ENCODE data around the gene CYP2A7.

The CYP2A7 gene

GRCh38 chr19:40921005-40921897 lies 39.2 kb upstream of the CYP2A7 start:
- no peaks in the 10 kb centered on the region for H3K9me3 ChIP-seq (ENCODE audit: control insufficient read depth, insufficient read depth, low read depth, low read length)
- H3K27ac ChIP-seq (ENCODE audit: extremely low read depth, low read depth, low read length), result peak overlapping the region; percentile 76
- POLR2A ChIA-PET, result interaction anchor here (0.6 to 1.4 kb wide), 8 partner anchors 23 to 224 kb away, joined by 3 to 7 read pairs (median 4); partner anchors contain the start of genes ACTMAP and RAB4B
- H3K4me1 ChIP-seq (ENCODE audit: control insufficient read depth, insufficient read depth, low read length), result peaks cover 22% of the 10 kb centered on the region
- no peak overlapping the region for H3K4me3 ChIP-seq (ENCODE audit: low read depth, low read length)
- CTCF ChIA-PET, result interaction anchor here (0.6 to 6.3 kb wide), 6 partner anchors 8 to 258 kb away, joined by 3 to 36 read pairs (median 4); no protein-coding TSS in a partner anchor
- H3K36me3 ChIP-seq (ENCODE audit: control insufficient read depth in 2 of 2, insufficient read depth in 1 of 2, low read length in 2 of 2), result no peaks in the 10 kb centered on the region
- TF ChIP-seq HIC1 (tag by site-specific recombination; IDR thresholded peaks at IDR 0.05), result peak; percentile 84; the same call in 1 of the 2 replicates
- peak; percentile 93 for TF ChIP-seq IKZF3 (tag by site-specific recombination; IDR thresholded peaks at IDR 0.05)
- TF ChIP-seq ZNF830 (tag by site-specific recombination; IDR thresholded peaks at IDR 0.05; ENCODE audit: low read depth), result no peak
- TF ChIP-seq RBAK (tag by site-specific recombination; IDR thresholded peaks at IDR 0.05), result peak; percentile 54; the same call in 1 of the 2 replicates
- TF ChIP-seq AEBP2 (tag by site-specific recombination; IDR thresholded peaks at IDR 0.05; ENCODE audit: borderline replicate concordance), result peak; percentile 56; the same call in 1 of the 2 replicates
- TF ChIP-seq GLI2 (tag by site-specific recombination; IDR thresholded peaks at IDR 0.05; ENCODE audit: borderline replicate concordance, low read depth), result peak; percentile 99
- no peak for TF ChIP-seq ZBTB49 (tag by site-specific recombination; IDR thresholded peaks at IDR 0.05; ENCODE audit: low read depth)
- peak; percentile 90; the same call in 1 of the 2 replicates for TF ChIP-seq ZNF664 (tag by site-specific recombination; IDR thresholded peaks at IDR 0.05)
- TF ChIP-seq ZNF555 (tag by site-specific recombination; conservative IDR thresholded peaks at IDR 0.05), result no peak
- TF ChIP-seq ZNF626 (tag by site-specific recombination; IDR thresholded peaks at IDR 0.05), result no peak
- no peak for TF ChIP-seq ZBTB6 (tag by site-specific recombination; IDR thresholded peaks at IDR 0.05)
- TF ChIP-seq ZNF202 (tag by site-specific recombination; IDR thresholded peaks at IDR 0.05; ENCODE audit: borderline replicate concordance), result no peak
- TF ChIP-seq YY2 (tag by site-specific recombination; IDR thresholded peaks at IDR 0.05), result 0 out of 2 replicates have a peak, but pooled peaks have one; percentile 25
- TF ChIP-seq ZNF324 (tag by site-specific recombination; IDR thresholded peaks at IDR 0.05), result peak; percentile 99
- peak; percentile 68; the same call in 1 of the 2 replicates for TF ChIP-seq ZNF223 (tag by site-specific recombination; IDR thresholded peaks at IDR 0.05)
- no peak for TF ChIP-seq ZNF354C (tag by site-specific recombination; IDR thresholded peaks at IDR 0.05; ENCODE audit: borderline replicate concordance, low read depth)
- TF ChIP-seq, protein P1, sequence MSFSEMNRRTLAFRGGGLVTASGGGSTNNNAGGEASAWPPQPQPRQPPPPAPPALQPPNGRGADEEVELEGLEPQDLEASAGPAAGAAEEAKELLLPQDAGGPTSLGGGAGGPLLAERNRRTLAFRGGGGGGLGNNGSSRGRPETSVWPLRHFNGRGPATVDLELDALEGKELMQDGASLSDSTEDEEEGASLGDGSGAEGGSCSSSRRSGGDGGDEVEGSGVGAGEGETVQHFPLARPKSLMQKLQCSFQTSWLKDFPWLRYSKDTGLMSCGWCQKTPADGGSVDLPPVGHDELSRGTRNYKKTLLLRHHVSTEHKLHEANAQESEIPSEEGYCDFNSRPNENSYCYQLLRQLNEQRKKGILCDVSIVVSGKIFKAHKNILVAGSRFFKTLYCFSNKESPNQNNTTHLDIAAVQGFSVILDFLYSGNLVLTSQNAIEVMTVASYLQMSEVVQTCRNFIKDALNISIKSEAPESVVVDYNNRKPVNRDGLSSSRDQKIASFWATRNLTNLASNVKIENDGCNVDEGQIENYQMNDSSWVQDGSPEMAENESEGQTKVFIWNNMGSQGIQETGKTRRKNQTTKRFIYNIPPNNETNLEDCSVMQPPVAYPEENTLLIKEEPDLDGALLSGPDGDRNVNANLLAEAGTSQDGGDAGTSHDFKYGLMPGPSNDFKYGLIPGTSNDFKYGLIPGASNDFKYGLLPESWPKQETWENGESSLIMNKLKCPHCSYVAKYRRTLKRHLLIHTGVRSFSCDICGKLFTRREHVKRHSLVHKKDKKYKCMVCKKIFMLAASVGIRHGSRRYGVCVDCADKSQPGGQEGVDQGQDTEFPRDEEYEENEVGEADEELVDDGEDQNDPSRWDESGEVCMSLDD (tag by site-specific recombination; IDR thresholded peaks at IDR 0.05), result peak; percentile 76
- 0 out of 2 replicates have a peak, but pooled peaks have one; percentile 37 for TF ChIP-seq ZNF214 (tag by site-specific recombination; IDR thresholded peaks at IDR 0.05; ENCODE audit: borderline replicate concordance)
- TF ChIP-seq MYNN (tag by site-specific recombination; IDR thresholded peaks at IDR 0.05; ENCODE audit: borderline replicate concordance), result peak; percentile 89
- no peak for TF ChIP-seq ZNF768 (tag by site-specific recombination; IDR thresholded peaks at IDR 0.05)
- no peak for TF ChIP-seq MEIS1 (CRISPR knock-in tag; IDR thresholded peaks at IDR 0.05; ENCODE audit: borderline replicate concordance)
- peak; percentile 99 for TF ChIP-seq ZEB2 (tag by site-specific recombination; IDR thresholded peaks at IDR 0.05)
- TF ChIP-seq ZNF76 (tag by site-specific recombination; IDR thresholded peaks at IDR 0.05; ENCODE audit: borderline replicate concordance, low read depth), result 0 out of 2 replicates have a peak, but pooled peaks have one; percentile 43
- no peak; the same call in 1 of the 2 replicates for TF ChIP-seq ZNF416 (tag by site-specific recombination; IDR thresholded peaks at IDR 0.05)
- TF ChIP-seq ZNF585B (tag by site-specific recombination; IDR thresholded peaks at IDR 0.05), result no peak
- no peak for TF ChIP-seq ZNF48 (tag by site-specific recombination; IDR thresholded peaks at IDR 0.05)
